ENCODE data around the gene RAB33A.

Gene RAB33A

DNA sequence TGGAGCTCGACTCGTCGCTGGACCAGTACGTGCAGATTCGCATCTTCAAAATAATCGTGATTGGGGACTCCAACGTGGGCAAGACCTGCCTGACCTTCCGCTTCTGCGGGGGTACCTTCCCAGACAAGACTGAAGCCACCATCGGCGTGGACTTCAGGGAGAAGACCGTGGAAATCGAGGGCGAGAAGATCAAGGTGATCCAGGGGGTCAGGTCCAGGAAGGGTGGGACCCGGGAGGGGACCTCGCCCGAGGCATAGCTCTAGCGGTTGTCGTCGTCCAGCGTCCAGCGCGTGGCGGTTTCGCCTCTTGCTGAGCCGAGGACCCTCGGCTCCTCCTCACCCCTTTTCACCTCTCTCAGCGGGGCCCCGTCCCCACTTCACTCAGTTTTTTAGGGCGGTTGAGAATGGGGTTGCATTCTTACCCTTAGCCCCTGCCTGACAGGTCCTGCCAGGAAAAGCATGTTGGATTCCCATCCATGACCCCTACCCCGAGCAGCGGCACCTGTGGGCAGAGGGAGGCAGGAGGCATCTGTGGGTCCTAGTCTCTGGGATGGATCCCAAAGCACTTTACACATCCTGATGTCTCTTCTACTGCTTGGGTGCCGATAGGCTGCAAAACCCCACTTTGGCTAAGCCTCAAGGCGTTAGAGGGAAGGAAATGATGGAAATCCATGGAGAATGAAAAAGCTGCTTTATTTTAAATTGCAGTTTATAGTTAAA, 524 bp downstream of the RAB33A start:
- in situ Hi-C loops (cut with MboI; ENCODE audit: low sequenced_read_pairs) = no loop called here

- in situ Hi-C loops (cut with MboI; ENCODE audit: low sequenced_read_pairs) = no loop called here
These were observed 1.6 kb downstream of the RAB33A start for GRCh38 chrX:130173190-130173895.

- in situ Hi-C loops (cut with MboI; ENCODE audit: low sequenced_read_pairs) = no loop called here
These were observed 2.4 kb downstream of the RAB33A start for GRCh38 chrX:130174045-130174704.

DNA sequence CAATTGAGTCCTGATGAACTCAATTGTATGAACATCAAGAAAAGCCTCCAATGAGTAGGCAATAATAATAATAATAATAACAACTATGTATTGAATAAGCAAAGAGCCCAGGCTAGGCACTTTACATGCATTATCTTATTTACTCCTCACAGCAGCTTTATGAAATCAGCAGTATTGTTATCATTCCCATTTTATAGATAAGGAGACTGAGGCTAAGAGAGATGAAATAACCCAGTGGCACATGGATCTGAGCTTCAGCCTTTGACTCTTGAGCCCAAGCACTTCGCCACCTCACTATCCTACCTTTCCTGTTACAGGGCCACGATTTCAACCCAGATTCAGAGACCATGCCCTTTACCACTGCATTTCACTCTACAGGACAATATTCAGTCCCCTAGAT, 3.2 kb downstream of the RAB33A start:
- in situ Hi-C loops (cut with MboI; ENCODE audit: low sequenced_read_pairs) = no loop called here

DNA sequence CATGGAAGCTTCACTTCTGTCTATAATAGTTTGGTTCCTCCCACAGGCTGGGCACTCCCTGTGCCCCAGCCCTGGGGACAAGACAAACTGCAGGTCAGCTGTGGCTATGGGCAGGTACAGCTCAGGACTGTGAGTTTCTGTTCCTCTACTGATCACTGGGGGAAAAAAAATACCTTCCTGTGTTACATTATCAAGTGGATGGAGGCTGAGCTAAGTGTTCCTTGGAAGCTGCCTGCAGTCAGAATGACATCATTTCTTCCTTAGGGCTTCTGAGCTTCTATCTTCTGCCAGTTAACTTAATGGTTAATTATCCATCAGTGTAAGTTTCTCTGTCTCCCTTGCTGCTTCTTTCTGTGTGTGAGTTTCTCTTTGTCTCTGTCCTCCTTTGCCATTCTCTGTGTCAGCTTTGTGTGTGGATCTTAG, 4.6 kb downstream of the RAB33A start:
- in situ Hi-C loops (cut with MboI; ENCODE audit: low sequenced_read_pairs) = no loop called here

DNA sequence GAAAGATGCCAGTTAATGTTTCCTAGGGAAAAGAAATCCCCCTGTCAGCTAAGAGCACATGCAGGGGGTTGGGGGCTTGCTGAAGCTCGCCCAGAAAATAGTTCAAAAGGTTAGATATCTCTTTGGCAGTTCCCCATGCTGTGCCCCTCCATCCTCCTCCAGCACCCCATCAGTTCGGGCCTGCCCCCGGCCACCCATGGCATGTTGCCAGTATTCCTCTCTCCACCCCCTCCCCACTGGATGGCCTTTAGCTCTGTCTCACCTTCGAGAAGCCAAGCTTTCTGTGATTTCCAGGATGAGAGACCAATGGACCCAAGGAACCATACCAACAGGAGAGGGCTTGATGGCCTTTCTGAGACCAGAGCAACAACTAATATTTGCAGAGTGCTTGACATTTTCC, 5.2 kb downstream of the RAB33A start:
- in situ Hi-C loops (cut with MboI; ENCODE audit: low sequenced_read_pairs) = no loop called here

- in situ Hi-C loops (cut with MboI; ENCODE audit: low sequenced_read_pairs) = no loop called here
These were observed 7.4 kb downstream of the RAB33A start for GRCh38 chrX:130179170-130179569.

GRCh38 chrX:130179579-130180215, 7.9 kb downstream of the RAB33A start:
- in situ Hi-C loops (cut with MboI; ENCODE audit: low sequenced_read_pairs) = no loop called here

GRCh38 chrX:130184168-130184567, 12.4 kb downstream of the RAB33A start:
- in situ Hi-C loops (cut with MboI; ENCODE audit: low sequenced_read_pairs) = no loop called here

- in situ Hi-C loops (cut with MboI; ENCODE audit: low sequenced_read_pairs) = no loop called here
These were observed 13.1 kb downstream of the RAB33A start for GRCh38 chrX:130184857-130185256.

GRCh38 chrX:130186651-130187050, 14.9 kb downstream of the RAB33A start:
- in situ Hi-C loops (cut with MboI; ENCODE audit: low sequenced_read_pairs) = no loop called here

DNA sequence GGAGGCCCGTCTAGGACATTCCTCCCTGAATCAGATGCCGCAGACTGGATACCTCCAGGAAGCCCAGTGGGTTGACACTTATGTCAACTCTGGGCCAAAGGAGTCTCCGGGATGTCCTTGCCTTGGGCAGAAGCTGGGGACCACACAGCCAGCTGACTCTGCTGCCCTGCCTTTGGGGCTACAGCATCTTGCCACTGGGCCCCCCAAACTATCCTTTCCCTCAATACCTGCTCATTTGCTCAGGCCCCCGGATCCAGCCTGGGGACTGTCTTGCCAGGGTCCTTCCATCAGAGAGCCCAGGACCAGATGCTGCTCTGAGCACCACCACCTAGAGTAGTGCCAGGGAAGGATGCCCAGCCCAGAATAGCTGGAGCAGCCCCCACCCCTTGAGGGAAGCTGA, 19.0 kb downstream of the RAB33A start:
- in situ Hi-C loops (cut with MboI; ENCODE audit: low sequenced_read_pairs) = no loop called here

DNA sequence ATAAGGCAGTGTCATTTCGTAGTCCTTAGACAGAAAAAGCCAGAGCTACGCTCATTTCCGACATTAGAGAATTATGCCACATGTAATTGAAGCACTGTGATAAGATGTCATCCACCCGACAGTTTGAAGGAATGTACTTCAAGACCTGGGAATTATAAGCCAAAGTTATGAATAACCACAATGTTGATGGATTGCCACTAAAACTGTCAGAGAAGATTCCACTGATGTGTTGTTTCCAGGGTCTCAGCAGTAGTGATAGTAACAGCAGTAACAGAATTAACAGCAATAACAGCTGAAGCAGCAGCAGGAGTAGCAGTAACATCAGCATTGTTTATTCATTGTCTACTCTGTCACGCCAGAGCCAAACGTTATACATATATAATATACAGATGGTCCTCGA, 24.7 kb downstream of the RAB33A start:
- in situ Hi-C loops (cut with MboI; ENCODE audit: low sequenced_read_pairs) = no loop called here

DNA sequence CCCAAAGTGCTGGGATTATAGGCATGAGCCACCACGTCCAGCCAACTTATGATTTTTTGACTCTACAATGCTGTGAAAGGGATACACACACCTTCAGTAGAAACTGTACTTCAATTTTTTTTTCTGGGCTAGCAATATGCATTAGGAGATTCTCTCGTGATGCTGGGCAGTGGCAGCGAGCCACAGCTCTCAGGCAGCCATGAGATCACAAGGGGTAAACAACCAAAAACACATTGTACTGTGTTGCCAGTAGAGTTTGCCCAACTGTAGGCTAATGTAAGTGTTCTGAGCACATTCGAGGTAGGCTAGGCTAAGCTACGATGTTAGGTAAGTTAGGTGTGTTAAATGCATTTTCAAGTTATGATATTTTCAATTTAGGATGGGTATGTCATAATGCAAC, 25.7 kb downstream of the RAB33A start:
- in situ Hi-C loops (cut with MboI; ENCODE audit: low sequenced_read_pairs) = no loop called here

DNA sequence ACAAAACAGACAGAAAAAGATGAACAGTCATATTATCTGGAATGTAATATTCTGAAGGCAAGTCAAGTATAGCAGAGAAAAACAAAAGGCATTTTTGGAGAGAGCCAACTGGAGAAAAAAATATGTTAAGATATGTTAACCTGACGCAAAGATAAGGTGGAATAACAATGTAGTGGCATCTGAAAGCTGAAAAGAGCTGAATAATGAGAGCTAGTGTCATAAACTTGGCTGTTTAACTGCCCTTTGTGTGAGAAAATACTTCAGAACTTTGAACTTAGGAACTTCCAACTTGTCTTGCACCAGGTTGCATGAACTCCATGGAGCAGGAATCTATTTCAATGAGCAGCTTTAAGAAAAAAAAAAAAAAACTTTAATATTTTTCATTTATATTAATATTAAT, 32.9 kb downstream of the RAB33A start:
- in situ Hi-C loops (cut with MboI; ENCODE audit: low sequenced_read_pairs) = no loop called here

- in situ Hi-C loops (cut with MboI; ENCODE audit: low sequenced_read_pairs) = no loop called here
These were observed 39.8 kb downstream of the RAB33A start for GRCh38 chrX:130211415-130212186.

- in situ Hi-C loops (cut with MboI; ENCODE audit: low sequenced_read_pairs) = no loop called here
These were observed 40.6 kb downstream of the RAB33A start for GRCh38 chrX:130212371-130212770.

GRCh38 chrX:130213376-130213775, 41.6 kb downstream of the RAB33A start:
- in situ Hi-C loops (cut with MboI; ENCODE audit: low sequenced_read_pairs) = no loop called here

- in situ Hi-C loops (cut with MboI; ENCODE audit: low sequenced_read_pairs) = no loop called here
These were observed 44.6 kb downstream of the RAB33A start for GRCh38 chrX:130216320-130216719.

- in situ Hi-C loops (cut with MboI; ENCODE audit: low sequenced_read_pairs) = no loop called here
These were observed 53.0 kb downstream of the RAB33A start for GRCh38 chrX:130224810-130225209.

DNA sequence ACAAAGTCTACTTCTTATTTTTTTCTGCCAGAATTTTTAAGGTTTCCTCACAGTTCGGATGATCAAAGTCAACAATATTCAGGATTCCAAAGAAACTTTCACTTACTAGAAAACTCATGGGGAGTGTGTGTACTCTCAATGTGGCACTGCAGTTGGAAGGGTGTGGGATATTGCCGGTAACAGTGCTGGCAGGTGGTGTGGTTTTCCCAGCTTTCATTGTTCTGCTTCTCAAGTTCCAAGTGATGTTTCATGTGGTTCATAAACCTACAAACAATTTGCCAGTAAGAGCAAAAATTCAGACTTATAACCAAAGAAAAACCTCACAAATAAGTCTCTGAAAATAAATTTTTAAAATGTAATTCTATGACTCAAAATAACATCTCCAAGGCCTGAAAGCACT, 57.1 kb downstream of the RAB33A start:
- in situ Hi-C loops (cut with MboI; ENCODE audit: low sequenced_read_pairs) = no loop called here

Data from HL-60/S4 treated with phorbol 12-myristate 13-acetate at 8.2 ng/mL for 4 days and 3 days (cell line).